Endothelial cell of umbilical vein (primary cell): ENCODE results near the gene RGPD6. TPM values are rescaled to one million over a fixed set of nuclear protein-coding genes. Genes with fewer than 3 reads are reported as not detected.
"Not testable (repeated sequence)": the region's sequence is repeated elsewhere in the genome, so short reads cannot be mapped to it uniquely, and the experiment has no call there.

Experiments
- BruUV-seq: library from RNA; stranded (reverse); fragments of 400-500 nt; replicated peaks from 2 replicates; lab custom pipeline; 2021; lab: Mats Ljungman, UMichigan
- CTCF ChIA-PET: fragments of 300-600, 350-600 bp; sonication (Branson Sonifier 250); formaldehyde crosslinking; loops from one replicate; lab custom pipeline; 2021; ENCODE audit warnings: antibody characterized with exemption, inconsistent platforms; lab: Charles Lee
- POLR2A ChIA-PET: fragments of 300-600, 350-600 bp; sonication (Branson Sonifier 250); formaldehyde crosslinking; loops from one replicate; lab custom pipeline; 2021; ENCODE audit warnings: antibody characterized with exemption, inconsistent platforms; lab: Charles Lee
- DNase-seq: peaks from one replicate; pipeline ENCODE4 v3.0.0-alpha.2; 2011; ENCODE audit warnings: low read depth, low spot score
- FAIRE-seq: peaks from 2 replicates; lab custom pipeline; 2011; peaks lifted over from hg19 to GRCh38; lab: Jason Lieb, UNC
- H2AFZ ChIP-seq: 2 replicates; pipeline ENCODE4 v1.6.0; 2012; ENCODE audit warnings: low read depth, low read length, control low read depth, inconsistent platforms
- H3K27ac ChIP-seq: 2 replicates; pipeline ENCODE4 v1.5.1; 2011; ENCODE audit warnings: low read depth, mild to moderate bottlenecking, control low read depth, low read length, moderate library complexity; ENCODE audit not compliant: insufficient read depth
- H3K27me3 ChIP-seq, 2 experiments: 2 replicates each; pipeline versions ENCODE4 v1.6.0 to v1.6.1; 2011; ENCODE audit warnings: low read length in 2 of 2, mixed read lengths in 1 of 2; ENCODE audit not compliant: control insufficient read depth in 2 of 2, insufficient read depth in 2 of 2
- H3K36me3 ChIP-seq, 2 experiments: 2 replicates in 1 of 2; 3 replicates in 1 of 2; pipeline ENCODE4 v1.5.1; 2011; ENCODE audit warnings: low read length in 2 of 2, mild to moderate bottlenecking in 1 of 2, moderate library complexity in 1 of 2; ENCODE audit not compliant: control insufficient read depth in 2 of 2, insufficient read depth in 2 of 2; ENCODE audit errors: extremely low read depth in 1 of 2
- H3K4me1 ChIP-seq: 3 replicates; pipeline ENCODE4 v1.5.1; 2011; ENCODE audit warnings: mild to moderate bottlenecking, low read length; ENCODE audit not compliant: control insufficient read depth, insufficient read depth; ENCODE audit errors: extremely low read depth
- H3K4me2 ChIP-seq: 2 replicates; pipeline ENCODE4 v1.6.1; 2011; ENCODE audit warnings: low read length, control low read depth, mixed read lengths; ENCODE audit not compliant: insufficient read depth
- H3K4me3 ChIP-seq, 3 experiments: fragments of 200-600 bp in 1 of 3; sonication (generic), shearing (Covaris generic) in 1 of 3; replicated peaks in 1 of 3; 2 replicates each; pipeline ENCODE4 v1.5.1; 2011 to 2016; ENCODE audit warnings: control low read depth in 3 of 3, low read length in 3 of 3, mild to moderate bottlenecking in 2 of 3, inconsistent platforms in 1 of 3, low read depth in 1 of 3, moderate library complexity in 1 of 3; ENCODE audit not compliant: insufficient read depth in 1 of 3
- H3K79me2 ChIP-seq: 2 replicates; pipeline ENCODE4 v1.6.0; 2012; ENCODE audit warnings: low read length, inconsistent platforms; ENCODE audit not compliant: control insufficient read depth, insufficient read depth
- H3K9ac ChIP-seq: replicated peaks from 2 replicates; pipeline ENCODE3; 2011; ENCODE audit warnings: low read length, control low read depth; ENCODE audit not compliant: insufficient read depth; ENCODE audit errors: extremely low read depth
- H3K9me1 ChIP-seq: replicated peaks from 3 replicates; pipeline ENCODE4 v1.6.0; 2011; ENCODE audit warnings: mild to moderate bottlenecking, low read length; ENCODE audit not compliant: control insufficient read depth, insufficient read depth; ENCODE audit errors: extremely low read depth
- H3K9me3 ChIP-seq: replicated peaks from 2 replicates; pipeline ENCODE4 v1.5.1; 2012; ENCODE audit warnings: low read length, inconsistent platforms; ENCODE audit not compliant: control insufficient read depth, insufficient read depth
- H4K20me1 ChIP-seq: replicated peaks from 2 replicates; pipeline ENCODE3; 2011; ENCODE audit warnings: mild to moderate bottlenecking, low read length; ENCODE audit not compliant: control insufficient read depth, insufficient read depth; ENCODE audit errors: extremely low read depth
- dilution Hi-C: fragments of 300-500 bp; cut with MboI; formaldehyde crosslinking; loops from one replicate; pipeline ENCODE4 v1.15.0; 2019; ENCODE audit warnings: low sequenced_read_pairs; ENCODE audit not compliant: extremely low pct_ligation_motif_present
- intact Hi-C: fragments of 100-400 bp; cut with micrococcal nuclease; formaldehyde crosslinking; loops from one replicate; pipeline ENCODE4 v1.10.0; 2022
- polyA plus RNA-seq, 4 experiments: library from polyadenylated mRNA; depleted of rRNA in 3 of 4; stranded (reverse) in 3 of 4; unstranded in 1 of 4; fragments of >200 nt; gene quantifications; 2 replicates each; pipeline versions ENCODE4 v1.2.1 to v1.2.3, GENCODE V29; 2011 to 2012; ENCODE audit warnings: missing spikeins in 1 of 4
- small RNA-seq: library from RNA; depleted of rRNA; stranded (forward); fragments of <200 nt; gene quantifications from one replicate; pipeline ENCODE3, GENCODE V24; 2012; ENCODE audit warnings: low replicate concordance, low read depth; ENCODE audit not compliant: insufficient read depth, insufficient read length
- total RNA-seq: library from RNA; stranded (reverse); gene quantifications from 2 replicates; pipeline ENCODE4 v1.2.3, GENCODE V29; 2021

RGPD6 gene
- total and polyA plus RNA-seq, 2 donors (not counting 3 experiments of a cell fraction or from before 2014, with no cell fraction given) = 6.0 to 21.0 TPM

DNA sequence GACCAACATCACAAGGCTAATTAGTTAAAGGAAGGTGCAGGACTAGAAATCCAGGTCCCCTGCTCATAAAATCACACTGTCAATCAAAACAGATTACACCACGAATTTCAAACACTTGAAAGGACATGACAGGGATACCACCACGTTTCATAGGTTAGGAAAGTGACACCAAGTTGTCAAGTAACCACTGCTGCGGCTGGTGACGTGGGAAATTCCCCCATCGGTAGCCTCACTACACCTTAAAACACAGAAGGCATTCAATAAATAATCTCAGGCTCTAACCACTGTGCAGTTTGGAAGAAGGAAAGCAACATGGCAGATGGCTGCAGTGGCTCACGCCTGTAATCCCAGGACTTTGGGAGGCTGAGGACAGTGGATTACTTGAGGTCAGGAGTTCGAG, 108.1 kb downstream of the RGPD6 start:
- BruUV-seq, DNase-seq, H3K4me3 ChIP-seq, H3K9ac ChIP-seq, CTCF ChIA-PET, dilution Hi-C loops, H3K9me1 ChIP-seq, FAIRE-seq, H3K27ac ChIP-seq, H2AFZ ChIP-seq, H3K4me2 ChIP-seq, H4K20me1 ChIP-seq, H3K4me1 ChIP-seq, POLR2A ChIA-PET, intact Hi-C loops, H3K27me3 ChIP-seq, H3K9me3 ChIP-seq, H3K36me3 ChIP-seq, H3K79me2 ChIP-seq: not testable (repeated sequence)

DNA sequence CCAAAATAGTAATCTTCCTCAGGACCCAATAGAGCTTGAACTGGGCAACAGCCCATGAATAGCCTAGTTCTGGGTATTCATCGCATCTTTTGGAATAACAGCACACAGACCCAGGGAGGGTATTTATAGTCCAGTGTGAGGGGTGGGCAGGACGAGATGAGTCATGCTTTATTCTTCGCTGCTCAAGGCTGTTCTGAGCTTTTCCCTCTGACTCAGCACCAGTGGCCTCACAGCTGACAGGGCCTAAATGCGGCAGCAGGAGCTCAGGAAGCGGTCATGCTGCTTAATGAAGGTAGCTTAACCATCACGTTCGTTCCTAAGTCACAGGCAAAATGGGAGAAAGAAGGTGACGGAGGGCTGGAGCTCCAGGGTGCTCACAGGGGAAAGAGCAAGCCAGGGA, 111.7 kb downstream of the RGPD6 start:
- peak; percentile 55 for FAIRE-seq
- H3K9ac ChIP-seq, H3K4me1 ChIP-seq, H3K79me2 ChIP-seq, H3K27me3 ChIP-seq, H3K27ac ChIP-seq, H3K4me3 ChIP-seq, H3K9me1 ChIP-seq, H4K20me1 ChIP-seq, CTCF ChIA-PET, DNase-seq, BruUV-seq, POLR2A ChIA-PET, H3K9me3 ChIP-seq, dilution Hi-C loops, intact Hi-C loops, H2AFZ ChIP-seq, H3K4me2 ChIP-seq, H3K36me3 ChIP-seq: not testable (repeated sequence)

Small RNA genes within 50 kb of the gene (small RNA-seq; reads per million reads assigned to genes)
- gene AC108938.1 = not detected

Other genes with a start within 250 kb of the RGPD6 start
- 14.4 and 35.7 TPM in 2 replicates for gene LIMS4, start 104.4 kb downstream of the RGPD6 start, total RNA-seq
- 18.3 and 28.8 TPM in 2 replicates for gene LIMS4, start 104.4 kb downstream of the RGPD6 start, polyA plus RNA-seq
- gene BUB1, start 100.8 kb upstream of the RGPD6 start, total RNA-seq = 54.1 and 66.4 TPM in 2 replicates
- 11.5 and 16.1 TPM in 2 replicates for gene BUB1, start 100.8 kb upstream of the RGPD6 start, polyA plus RNA-seq
- not detected in 2 replicates for gene ACOXL, start 155.4 kb upstream of the RGPD6 start, total RNA-seq
- 0.03 TPM in 1 of 2 replicates, not detected in the other for gene ACOXL, start 155.4 kb upstream of the RGPD6 start, polyA plus RNA-seq